ENCODE measurements around the gene RPS5.
"Not testable (repeated sequence)": the region's sequence is repeated elsewhere in the genome, so short reads cannot be mapped to it uniquely, and the experiment has no call there.

Gene RPS5

DNA sequence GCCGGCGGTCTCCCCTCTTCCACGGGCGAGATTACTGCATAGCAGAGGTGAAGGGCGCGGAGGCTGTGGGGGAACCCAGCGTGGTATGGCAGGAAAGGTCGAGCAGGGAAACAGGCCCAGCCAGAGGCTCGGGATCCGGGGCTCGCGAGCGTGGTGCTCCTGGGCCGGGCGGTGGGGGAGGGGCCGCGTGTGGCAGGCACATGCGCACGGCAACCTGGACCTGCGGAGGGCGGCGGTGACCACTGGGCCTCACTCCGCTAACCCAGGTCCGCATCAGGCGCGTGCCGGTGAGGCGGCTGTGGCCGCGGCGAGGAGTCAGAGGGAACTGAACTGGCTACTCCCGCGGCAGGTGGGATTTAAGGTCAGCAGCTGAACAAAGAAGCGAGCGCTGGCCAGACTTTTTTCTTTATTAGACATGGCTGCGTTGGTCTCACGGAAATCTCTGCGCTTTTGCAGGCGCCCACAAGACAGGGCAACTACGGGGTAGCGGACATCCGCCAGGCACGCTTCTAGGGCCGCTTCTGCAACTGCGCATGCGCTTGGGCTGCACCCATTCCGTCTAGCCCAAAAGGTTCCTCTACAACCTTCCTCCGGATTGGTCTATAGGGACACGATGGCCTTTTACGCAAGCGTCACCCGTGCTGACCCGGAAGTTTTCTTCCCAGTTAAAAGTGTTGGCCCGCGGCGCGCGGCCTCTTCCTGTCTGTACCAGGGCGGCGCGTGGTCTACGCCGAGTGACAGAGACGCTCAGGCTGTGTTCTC, at the start of gene RPS5:
Gene RPS5 (plus strand): TSS at position 694 of the 762 bp plus-strand sequence. CDS start 869 bp downstream, outside the sequence.
- DNase-seq (ENCODE audit: low spot score), result peak; percentile 99

- no peak for DNase-seq (ENCODE audit: low spot score)
Measured at GRCh38 chr19:58338336-58338735, 48.7 kb upstream of the RPS5 start.

DNA sequence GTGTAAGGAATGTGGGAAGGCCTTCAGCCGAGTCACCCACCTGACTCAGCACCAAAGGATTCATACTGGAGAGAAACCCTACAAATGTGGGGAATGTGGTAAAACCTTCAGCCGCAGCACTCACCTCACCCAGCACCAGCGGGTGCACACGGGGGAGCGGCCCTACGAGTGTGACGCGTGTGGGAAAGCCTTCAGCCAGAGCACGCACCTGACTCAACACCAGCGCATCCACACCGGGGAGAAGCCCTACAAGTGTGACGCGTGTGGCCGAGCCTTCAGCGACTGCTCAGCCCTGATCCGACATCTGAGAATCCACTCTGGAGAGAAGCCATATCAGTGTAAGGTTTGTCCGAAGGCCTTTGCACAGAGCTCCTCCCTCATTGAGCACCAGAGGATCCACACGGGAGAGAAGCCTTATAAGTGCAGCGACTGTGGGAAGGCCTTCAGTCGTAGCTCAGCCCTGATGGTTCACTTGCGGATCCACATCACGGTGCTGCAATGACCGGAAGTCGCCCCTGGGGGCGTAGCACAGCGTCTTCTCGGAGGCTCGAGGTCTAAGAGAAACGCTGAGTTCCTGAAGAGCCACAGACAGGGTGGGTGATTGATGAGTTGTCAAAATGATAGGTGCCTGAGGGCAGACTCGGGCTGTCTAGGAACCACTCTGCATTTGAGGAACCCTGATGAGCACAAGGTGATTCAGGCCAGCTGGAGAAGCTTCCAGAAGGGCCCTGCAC, 48.1 kb upstream of the RPS5 start:
- no peak for DNase-seq (ENCODE audit: low spot score)

- no peak for DNase-seq (ENCODE audit: low spot score)
Measured at GRCh38 chr19:58345558-58345957, 41.5 kb upstream of the RPS5 start.

DNA sequence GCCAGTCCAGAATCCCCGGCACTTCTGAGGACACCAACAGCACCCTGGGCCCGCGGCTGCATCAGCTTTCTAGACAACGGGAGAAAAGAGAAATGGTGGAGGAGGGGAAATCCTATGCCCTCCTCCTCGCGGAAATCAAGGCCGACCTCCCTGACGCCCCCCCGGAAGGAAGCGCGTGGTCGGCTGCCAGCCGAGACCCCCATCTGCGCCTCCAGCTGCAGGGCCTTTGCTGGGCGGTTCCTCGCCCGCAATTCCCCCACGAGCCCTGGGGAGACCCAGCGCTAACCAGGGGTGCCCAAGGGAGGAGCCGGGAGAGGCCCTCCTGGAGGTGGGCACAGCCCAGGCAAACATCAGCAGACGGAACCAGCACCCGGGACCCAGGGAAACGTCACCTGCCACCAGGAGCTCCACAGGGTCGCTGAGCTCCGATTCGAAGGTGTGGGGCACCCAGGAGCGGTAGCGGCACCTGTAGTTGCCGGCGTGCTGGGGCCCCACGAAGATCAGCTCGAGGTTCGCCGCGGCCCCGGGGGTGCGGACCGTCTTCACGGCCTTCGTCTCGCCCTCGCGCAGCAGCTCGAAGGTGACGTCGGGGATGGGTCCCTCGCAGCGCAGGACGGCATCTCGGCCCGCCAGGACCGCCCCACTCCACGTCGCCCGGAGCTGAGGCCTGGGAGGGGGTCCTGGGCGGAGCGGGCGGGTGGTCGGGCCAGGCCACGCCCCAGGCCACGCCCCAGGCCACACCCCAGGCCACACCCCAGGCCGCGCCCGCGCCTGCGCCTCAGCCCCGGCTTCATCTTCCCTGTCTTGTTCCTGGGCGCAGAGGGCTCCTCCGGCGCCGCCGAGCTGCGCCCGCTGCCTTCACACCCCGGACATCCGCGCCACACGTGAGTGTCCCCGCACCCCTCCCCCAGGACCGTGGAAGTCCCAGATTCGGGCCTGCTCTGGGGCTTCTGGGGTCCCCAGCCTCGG, 39.8 kb upstream of the RPS5 start:
- DNase-seq (ENCODE audit: low spot score), result peak; percentile 75

GRCh38 chr19:58348080-58348479, 39.0 kb upstream of the RPS5 start:
- DNase-seq (ENCODE audit: low spot score), result not testable (repeated sequence)

DNA sequence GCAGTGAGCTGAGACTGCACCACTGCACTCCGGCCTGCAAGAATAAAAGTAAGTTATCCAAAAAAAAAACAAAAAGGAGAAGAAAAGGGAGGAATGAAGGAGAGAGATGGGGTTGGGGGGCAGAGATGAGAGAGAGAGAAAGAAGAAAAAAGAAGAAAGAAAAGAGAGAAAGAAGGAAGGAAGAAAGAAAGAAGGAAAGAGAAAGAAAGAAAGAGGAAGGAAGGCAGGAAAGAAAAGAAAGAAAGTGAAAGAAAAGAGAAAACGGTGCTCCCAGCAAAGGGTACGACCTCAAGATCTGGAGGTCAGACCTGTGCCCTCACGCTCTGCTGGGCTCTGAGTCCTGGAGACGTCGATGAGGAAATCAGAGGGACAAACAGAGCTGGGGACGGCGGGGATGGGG, 37.5 kb upstream of the RPS5 start:
- DNase-seq (ENCODE audit: low spot score), result no peak

DNA sequence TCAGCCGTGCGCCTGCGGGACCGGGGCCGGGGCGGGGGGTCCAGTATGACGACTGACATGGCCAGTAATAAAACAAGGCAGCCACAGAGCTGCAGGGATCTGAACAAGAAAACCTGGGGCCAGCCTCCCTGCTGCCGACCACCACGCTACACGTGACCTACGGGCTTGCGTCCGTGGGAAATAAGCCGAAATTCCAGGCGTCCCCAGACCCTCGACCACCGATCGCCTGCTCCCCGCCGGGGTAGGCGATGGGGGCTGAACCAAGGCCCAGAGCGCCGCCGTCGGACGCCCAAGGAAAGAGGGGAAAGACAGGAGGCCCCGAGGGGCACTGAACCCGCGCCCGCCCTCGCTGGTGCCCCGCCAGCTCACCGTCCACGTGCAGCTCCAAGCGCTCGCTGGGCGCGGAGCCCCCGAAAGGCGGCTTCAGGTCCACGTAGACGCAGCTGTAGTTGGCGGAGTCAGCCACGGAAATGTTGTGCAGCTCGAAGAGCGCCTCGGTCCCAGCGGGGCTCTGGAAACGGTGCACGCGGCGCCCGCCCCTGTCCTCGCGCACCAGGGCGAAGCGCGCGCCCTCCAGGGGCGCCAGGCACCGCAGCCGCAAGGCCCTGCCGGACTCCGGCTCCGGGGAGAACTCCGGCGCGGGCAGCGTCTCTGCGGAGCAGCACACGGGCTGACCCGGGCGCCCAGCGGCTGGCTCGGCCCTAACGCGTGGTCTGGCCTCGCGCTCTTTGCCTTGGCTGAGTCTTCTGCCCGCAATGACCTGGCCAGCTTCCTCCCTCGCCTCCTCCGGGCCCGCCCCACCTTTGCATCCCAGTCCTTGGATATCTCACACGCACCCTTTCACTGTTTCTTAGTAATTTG, 36.8 kb upstream of the RPS5 start:
- DNase-seq (ENCODE audit: low spot score), result no peak

DNA sequence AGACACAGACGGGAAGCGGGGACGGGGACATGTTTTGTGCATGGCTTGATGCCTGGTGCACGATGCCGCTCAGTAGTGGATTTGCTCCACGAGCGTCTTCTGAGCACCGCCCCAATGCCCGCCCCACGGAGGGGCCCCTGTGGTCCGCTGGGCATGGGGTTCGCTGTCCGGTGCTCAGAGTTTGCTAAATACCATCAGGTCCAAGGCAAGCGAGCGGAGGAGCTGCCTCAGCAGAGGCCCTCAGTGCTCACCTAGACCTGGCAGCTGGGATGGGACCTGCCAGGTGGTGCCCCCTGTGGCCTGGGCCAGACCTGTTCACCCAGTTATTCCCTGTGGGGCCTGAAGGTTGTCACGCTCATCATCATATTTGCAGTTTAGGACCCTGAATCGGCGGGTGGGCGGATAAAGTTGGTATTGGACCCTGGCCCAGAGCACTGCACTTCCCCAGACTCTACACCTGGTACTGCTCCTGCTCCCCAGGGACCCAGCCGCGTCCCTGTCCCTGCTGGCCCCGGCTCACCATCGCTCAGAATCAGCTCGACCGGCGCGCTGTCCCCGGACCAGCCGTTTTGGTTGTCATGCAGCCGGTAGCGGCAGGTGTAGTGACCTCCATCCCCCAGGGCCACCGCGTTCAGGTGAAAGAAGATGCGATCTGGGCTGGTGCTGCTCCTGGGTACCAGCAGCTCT, 36.1 kb upstream of the RPS5 start:
- no peak for DNase-seq (ENCODE audit: low spot score)

GRCh38 chr19:58351558-58351878, 35.6 kb upstream of the RPS5 start:
- DNase-seq (ENCODE audit: low spot score), result no peak

DNA sequence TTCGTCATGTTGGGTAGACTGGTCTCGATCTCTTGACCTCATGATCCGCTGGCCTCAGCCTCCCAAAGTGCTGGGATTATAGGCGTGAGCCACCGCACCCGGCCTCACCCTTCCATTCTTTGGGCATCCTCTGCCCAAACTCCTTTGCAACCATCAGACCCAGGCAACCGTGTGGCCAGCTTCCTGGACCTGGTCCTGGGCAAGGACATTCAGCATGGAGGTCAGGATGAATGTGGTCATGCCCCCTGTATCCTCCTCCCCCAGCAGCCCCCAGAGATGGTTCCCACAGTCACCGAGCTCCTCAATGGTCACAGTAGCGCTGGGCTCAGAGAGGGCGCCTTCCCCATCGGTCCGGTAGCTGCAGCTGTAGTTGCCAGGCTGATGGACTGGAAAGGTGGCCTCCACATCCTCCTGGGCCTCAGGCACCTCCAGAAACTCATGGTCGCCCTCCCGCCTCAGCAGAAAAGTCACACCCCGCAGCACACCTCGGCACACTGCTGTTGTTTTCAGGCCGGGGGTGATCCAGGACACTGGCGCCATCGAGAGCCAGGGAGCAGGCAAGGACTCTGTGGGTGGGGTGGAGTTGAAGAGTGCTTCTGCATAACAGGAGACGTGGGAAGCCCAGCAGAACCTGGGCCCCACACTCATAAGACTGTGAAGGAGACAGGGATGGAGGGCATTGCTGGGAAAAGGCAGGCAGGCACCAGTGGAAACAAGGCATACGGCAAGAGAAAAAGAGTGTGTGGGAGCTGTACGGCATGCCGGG, 34.9 kb upstream of the RPS5 start:
- DNase-seq (ENCODE audit: low spot score), result no peak

GRCh38 chr19:58352760-58353671, 34.1 kb upstream of the RPS5 start, which contains the start of gene A1BG:
A1BG (minus strand) TSS chr19:58353492; CDS start chr19:58353437, 55 bp downstream.
- no peak for DNase-seq (ENCODE audit: low spot score)

GRCh38 chr19:58353717-58354477, 33.2 kb upstream of the RPS5 start:
- no peak for DNase-seq (ENCODE audit: low spot score)

- no peak for DNase-seq (ENCODE audit: low spot score)
Measured at GRCh38 chr19:58354478-58355030, 32.5 kb upstream of the RPS5 start.

- DNase-seq (ENCODE audit: low spot score), result no peak
Measured at GRCh38 chr19:58355215-58355796, 31.8 kb upstream of the RPS5 start.

- DNase-seq (ENCODE audit: low spot score), result peak; percentile 26
Measured at GRCh38 chr19:58355908-58356765, 30.9 kb upstream of the RPS5 start.

Measured in CD4-positive, alpha-beta T cell treated with Interleukin-6 at 100 ng/mL for 8 hours (primary cell).